ENCODE results near the gene TH. TPM values are rescaled to one million over a fixed set of nuclear protein-coding genes. Genes with fewer than 3 reads are reported as not detected.

TH gene
- total RNA-seq, 4 donors from 2014 or later: 0.36 to 0.84 TPM; not detected in 2

- H3K4me3 ChIP-seq (ENCODE audit: low read depth, poor library complexity, severe bottlenecking): no peak overlapping the region
- intact Hi-C loops (cut with DNase I; ENCODE audit: low total_unique reads): no loop called here
- TF ChIP-seq POLR2A (IDR thresholded peaks at IDR 0.05) (no peak), CTCF (IDR thresholded peaks at IDR 0.05) (no peak)
- DNase-seq (ENCODE audit: low spot score in 2 of 2): no peak
- 82 to 88% methylated on average over 12 of the region's 12 CpGs for WGBS, 2 donors
Measured at GRCh38 chr11:2172676-2173075, 1.1 kb upstream of the TH start.

- no peak for DNase-seq (ENCODE audit: low spot score in 2 of 2)
- intact Hi-C loops (cut with DNase I; ENCODE audit: low total_unique reads): no loop called here
- WGBS, 2 donors: 69 to 71% methylated on average over 33 to 41 of the region's 45 CpGs
- TF ChIP-seq CTCF (IDR thresholded peaks at IDR 0.05): no peak
- TF ChIP-seq POLR2A (IDR thresholded peaks at IDR 0.05): no peak
- H3K4me3 ChIP-seq (ENCODE audit: low read depth, poor library complexity, severe bottlenecking): no peak overlapping the region
Measured at GRCh38 chr11:2169626-2170570, 1.7 kb downstream of the TH start.

GRCh38 chr11:2169005-2169378, 2.6 kb downstream of the TH start:
- intact Hi-C loops (cut with DNase I; ENCODE audit: low total_unique reads): no loop called here
- no peak for TF ChIP-seq CTCF (IDR thresholded peaks at IDR 0.05)
- no peak for TF ChIP-seq POLR2A (IDR thresholded peaks at IDR 0.05)
- 42 to 44% methylated on average over 9 of the region's 10 CpGs for WGBS, 2 donors
- DNase-seq (ENCODE audit: low spot score in 2 of 2): no peak
- H3K4me3 ChIP-seq (ENCODE audit: low read depth, poor library complexity, severe bottlenecking): no peak overlapping the region

- 66 to 73% methylated on average over 19 to 33 of the region's 33 CpGs for WGBS, 2 donors
- intact Hi-C loops (cut with DNase I; ENCODE audit: low total_unique reads): no loop called here
- DNase-seq (ENCODE audit: low spot score in 2 of 2): no peak
- no peak overlapping the region for H3K4me3 ChIP-seq (ENCODE audit: low read depth, poor library complexity, severe bottlenecking)
- no peak for TF ChIP-seq POLR2A (IDR thresholded peaks at IDR 0.05)
- no peak for TF ChIP-seq CTCF (IDR thresholded peaks at IDR 0.05)
Measured at GRCh38 chr11:2168286-2169004, 3.2 kb downstream of the TH start.

GRCh38 chr11:2167141-2168045, 4.2 kb downstream of the TH start:
- no peak for TF ChIP-seq CTCF (IDR thresholded peaks at IDR 0.05)
- no peak for TF ChIP-seq POLR2A (IDR thresholded peaks at IDR 0.05)
- no peak for DNase-seq (ENCODE audit: low spot score in 2 of 2)
- no peak overlapping the region for H3K4me3 ChIP-seq (ENCODE audit: low read depth, poor library complexity, severe bottlenecking)
- intact Hi-C loops (cut with DNase I; ENCODE audit: low total_unique reads): no loop called here
- 62 to 63% methylated on average over 24 to 25 of the region's 31 CpGs for WGBS, 2 donors
